ENCODE data around the gene BABAM2. TPM values are rescaled to one million over a fixed set of nuclear protein-coding genes. Genes with fewer than 3 reads are reported as not detected.

The BABAM2 gene
- total RNA-seq, 4 donors from 2014 or later: 33.2 to 70.3 (median 38.6) TPM

GRCh38 chr2:27921424-27921823 is 30.9 kb downstream of the BABAM2 start:
- Histone ChIP-seq H3K9me3 (no peaks in the 10 kb centered on the region), H3K4me1 (peaks cover 0 to 14% of the 10 kb centered on the region in 2 donors), H3K36me3 (no peaks in the 10 kb centered on the region), H3K4me3 (replicated peaks in 1 of 3) (no peak overlapping the region), H3K27ac (no peak overlapping the region), H3K27me3 (no peaks in the 10 kb centered on the region)
- 97 to 98% methylated on average over 2 of the region's 2 CpGs for WGBS, 2 donors
- intact Hi-C loops (cut with DNase I): no loop called here
- DNase-seq: no peak
- TF ChIP-seq POLR2A (IDR thresholded peaks at IDR 0.05) (no peak), CTCF (IDR thresholded peaks at IDR 0.05) (no peak)

GRCh38 chr2:27921880-27922547 is 31.5 kb downstream of the BABAM2 start:
- no peaks in the 10 kb centered on the region for H3K27me3 ChIP-seq
- DNase-seq: no peak
- no peaks in the 10 kb centered on the region for H3K36me3 ChIP-seq
- WGBS, 2 donors: 80 to 98% methylated on average over 6 of the region's 6 CpGs
- H3K27ac ChIP-seq: no peak overlapping the region
- intact Hi-C loops (cut with DNase I): no loop called here
- H3K4me3 ChIP-seq (replicated peaks in 1 of 3): no peak overlapping the region
- TF ChIP-seq CTCF (IDR thresholded peaks at IDR 0.05): no peak
- no peak for TF ChIP-seq POLR2A (IDR thresholded peaks at IDR 0.05)
- peaks cover 0 to 12% of the 10 kb centered on the region in 2 donors for H3K4me1 ChIP-seq
- H3K9me3 ChIP-seq: no peaks in the 10 kb centered on the region

GRCh38 chr2:27922842-27923241 is 32.3 kb downstream of the BABAM2 start:
- no peak for DNase-seq
- intact Hi-C loops (cut with DNase I): no loop called here
- H3K27me3 ChIP-seq: no peaks in the 10 kb centered on the region
- H3K9me3 ChIP-seq: no peaks in the 10 kb centered on the region
- no peak overlapping the region for H3K4me3 ChIP-seq (replicated peaks in 1 of 3)
- no peak overlapping the region for H3K27ac ChIP-seq
- 93 to 100% methylated on average over 1 of the region's 1 CpG for WGBS, 2 donors
- H3K4me1 ChIP-seq: peaks cover 0 to 12% of the 10 kb centered on the region in 2 donors
- H3K36me3 ChIP-seq: no peaks in the 10 kb centered on the region
- TF ChIP-seq POLR2A (IDR thresholded peaks at IDR 0.05) (no peak), CTCF (IDR thresholded peaks at IDR 0.05) (no peak)

- no peaks in the 10 kb centered on the region for H3K27me3 ChIP-seq
- WGBS, 2 donors: 98 to 99% methylated on average over 4 of the region's 4 CpGs
- DNase-seq: no peak
- H3K9me3 ChIP-seq: no peaks in the 10 kb centered on the region
- intact Hi-C loops (cut with DNase I): no loop called here
- H3K4me1 ChIP-seq: peaks cover 0 to under 1% of the 10 kb centered on the region in 2 donors
- H3K4me3 ChIP-seq (replicated peaks in 1 of 3): no peak overlapping the region
- no peak overlapping the region for H3K27ac ChIP-seq
- no peak for TF ChIP-seq POLR2A (IDR thresholded peaks at IDR 0.05)
- no peak for TF ChIP-seq CTCF (IDR thresholded peaks at IDR 0.05)
- peaks cover 0 to 3% of the 10 kb centered on the region in 2 donors for H3K36me3 ChIP-seq
Measured at GRCh38 chr2:27925766-27926472, 35.4 kb downstream of the BABAM2 start.

- Histone ChIP-seq H3K27ac (no peak overlapping the region), H3K4me1 (no peaks in the 10 kb centered on the region), H3K9me3 (no peaks in the 10 kb centered on the region), H3K36me3 (peaks cover 0 to 3% of the 10 kb centered on the region in 2 donors), H3K27me3 (no peaks in the 10 kb centered on the region), H3K4me3 (replicated peaks in 1 of 3) (no peak overlapping the region)
- TF ChIP-seq POLR2A (IDR thresholded peaks at IDR 0.05) (no peak), CTCF (IDR thresholded peaks at IDR 0.05) (no peak)
- intact Hi-C loops (cut with DNase I): no loop called here
- no peak for DNase-seq
- 85 to 92% methylated on average over 11 of the region's 11 CpGs for WGBS, 2 donors
Measured at GRCh38 chr2:27929916-27930486, 39.5 kb downstream of the BABAM2 start.

All from thyroid gland (tissue), 4 donors.